ENCODE data around the gene SBK3. TPM values are rescaled to one million over a fixed set of nuclear protein-coding genes. Genes with fewer than 3 reads are reported as not detected.

SBK3 gene
- polyA plus RNA-seq, 1 of the 3 experiments (the other 2 are of a cell fraction) = 0.03 TPM

DNA sequence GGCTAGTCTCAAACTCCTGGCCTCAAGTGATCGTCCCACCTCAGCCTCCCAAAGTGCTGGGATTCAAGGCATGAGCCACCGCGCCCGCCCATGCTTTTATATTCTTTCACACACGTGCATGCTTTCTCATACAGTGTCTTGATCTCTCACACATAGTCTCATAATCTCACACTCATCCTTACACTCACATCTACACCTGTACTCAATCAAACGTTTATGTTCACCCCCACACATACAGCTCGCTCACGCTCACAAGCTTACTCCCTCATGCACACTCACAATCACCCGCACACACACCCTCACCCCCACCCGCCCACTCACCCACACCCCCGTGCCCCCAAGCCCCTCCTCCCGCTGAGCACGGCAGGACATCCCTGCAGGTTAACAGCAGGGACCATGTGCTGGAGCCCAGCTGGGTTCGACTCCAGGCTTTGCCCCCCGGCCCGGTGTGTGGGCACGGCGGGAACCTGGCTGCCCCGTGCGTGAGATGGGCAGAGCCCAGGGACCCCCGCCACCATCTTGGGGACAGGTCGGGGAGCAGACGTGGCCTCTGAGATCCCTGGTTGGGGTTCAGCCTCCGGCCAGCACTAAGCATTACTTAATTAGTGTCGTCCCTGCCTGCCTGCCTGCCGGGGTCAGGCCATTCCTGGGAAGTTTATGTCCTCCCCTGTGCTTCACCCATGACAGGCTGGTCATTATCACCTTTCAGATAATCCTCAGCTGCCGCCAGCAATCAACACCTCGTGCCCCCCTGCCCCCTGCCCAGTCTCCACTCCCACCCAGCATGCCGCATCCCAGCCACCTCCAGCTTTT, 19.8 kb downstream of the SBK3 start:
- Histone ChIP-seq H3K27ac (ENCODE audit: low read depth in 2 of 2, low read length in 1 of 2) (no peak overlapping the region; a peak in 1 of 4 replicates), H3K4me2 (no peak overlapping the region), H3K4me3 (ENCODE audit: low read depth in 2 of 2, low read length in 1 of 2) (no peak overlapping the region), H3K4me1 (ENCODE audit: control insufficient read depth in 1 of 2, insufficient read depth in 2 of 2, low read depth in 1 of 2, low read length in 1 of 2) (peaks cover 0 to 40% of the 10 kb centered on the region in 2 experiments; a peak in 1 of 4 replicates), H3K9me2 (no peaks in the 10 kb centered on the region), H3K9ac (no peak overlapping the region), H3K36me3 (replicated peaks in 1 of 2; ENCODE audit: control insufficient read depth in 1 of 2, insufficient read depth in 2 of 2, low read length in 1 of 2) (no peaks in the 10 kb centered on the region), H4K20me1 (ENCODE audit: insufficient read depth) (no peaks in the 10 kb centered on the region), H3K9me3 (no peaks in the 10 kb centered on the region), H3K27me3 (ENCODE audit: insufficient read depth) (no peaks in the 10 kb centered on the region), H3K79me2 (ENCODE audit: insufficient read depth) (no peaks in the 10 kb centered on the region), H2AFZ (ENCODE audit: low read depth) (no peak overlapping the region), H3F3A (replicated peaks; ENCODE audit: insufficient read depth) (peaks cover under 1% of the 10 kb centered on the region)
- 63% methylated on average over 19 of the region's 29 CpGs for WGBS (ENCODE audit: low lambda C conversion rate)
- POLR2A ChIA-PET = interaction anchor here (0.6 kb wide), 1 partner anchor 50 kb away, joined by 3 read pairs; no protein-coding TSS in a partner anchor
- CTCF ChIA-PET = interaction anchor here (1.3 to 1.5 kb wide), 4 partner anchors 9 to 108 kb away, joined by 5 to 7 read pairs (median 6); partner anchors contain the start of gene ZNF865
- no peak for DNase-seq
- no peak for TF ChIP-seq EP300 (IDR thresholded peaks at IDR 0.05; ENCODE audit: borderline replicate concordance in 1 of 2, low read depth in 1 of 2, low read length in 1 of 2)
- TF ChIP-seq, protein P1, sequence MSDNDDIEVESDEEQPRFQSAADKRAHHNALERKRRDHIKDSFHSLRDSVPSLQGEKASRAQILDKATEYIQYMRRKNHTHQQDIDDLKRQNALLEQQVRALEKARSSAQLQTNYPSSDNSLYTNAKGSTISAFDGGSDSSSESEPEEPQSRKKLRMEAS (IDR thresholded peaks at IDR 0.05; ENCODE audit: low read depth) = no peak
- no peak for TF ChIP-seq RXRA (IDR thresholded peaks at IDR 0.05; ENCODE audit: borderline replicate concordance, low read depth)
- no peak for TF ChIP-seq NRF1 (IDR thresholded peaks at IDR 0.05; ENCODE audit: low read depth, low read length)
- TF ChIP-seq, protein P2, sequence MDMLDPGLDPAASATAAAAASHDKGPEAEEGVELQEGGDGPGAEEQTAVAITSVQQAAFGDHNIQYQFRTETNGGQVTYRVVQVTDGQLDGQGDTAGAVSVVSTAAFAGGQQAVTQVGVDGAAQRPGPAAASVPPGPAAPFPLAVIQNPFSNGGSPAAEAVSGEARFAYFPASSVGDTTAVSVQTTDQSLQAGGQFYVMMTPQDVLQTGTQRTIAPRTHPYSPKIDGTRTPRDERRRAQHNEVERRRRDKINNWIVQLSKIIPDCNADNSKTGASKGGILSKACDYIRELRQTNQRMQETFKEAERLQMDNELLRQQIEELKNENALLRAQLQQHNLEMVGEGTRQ (IDR thresholded peaks at IDR 0.05; ENCODE audit: borderline replicate concordance, low read depth, low read length) = no peak
- no peak for TF ChIP-seq RFX5 (IDR thresholded peaks at IDR 0.05; ENCODE audit: low read length)
- TF ChIP-seq, protein P3, sequence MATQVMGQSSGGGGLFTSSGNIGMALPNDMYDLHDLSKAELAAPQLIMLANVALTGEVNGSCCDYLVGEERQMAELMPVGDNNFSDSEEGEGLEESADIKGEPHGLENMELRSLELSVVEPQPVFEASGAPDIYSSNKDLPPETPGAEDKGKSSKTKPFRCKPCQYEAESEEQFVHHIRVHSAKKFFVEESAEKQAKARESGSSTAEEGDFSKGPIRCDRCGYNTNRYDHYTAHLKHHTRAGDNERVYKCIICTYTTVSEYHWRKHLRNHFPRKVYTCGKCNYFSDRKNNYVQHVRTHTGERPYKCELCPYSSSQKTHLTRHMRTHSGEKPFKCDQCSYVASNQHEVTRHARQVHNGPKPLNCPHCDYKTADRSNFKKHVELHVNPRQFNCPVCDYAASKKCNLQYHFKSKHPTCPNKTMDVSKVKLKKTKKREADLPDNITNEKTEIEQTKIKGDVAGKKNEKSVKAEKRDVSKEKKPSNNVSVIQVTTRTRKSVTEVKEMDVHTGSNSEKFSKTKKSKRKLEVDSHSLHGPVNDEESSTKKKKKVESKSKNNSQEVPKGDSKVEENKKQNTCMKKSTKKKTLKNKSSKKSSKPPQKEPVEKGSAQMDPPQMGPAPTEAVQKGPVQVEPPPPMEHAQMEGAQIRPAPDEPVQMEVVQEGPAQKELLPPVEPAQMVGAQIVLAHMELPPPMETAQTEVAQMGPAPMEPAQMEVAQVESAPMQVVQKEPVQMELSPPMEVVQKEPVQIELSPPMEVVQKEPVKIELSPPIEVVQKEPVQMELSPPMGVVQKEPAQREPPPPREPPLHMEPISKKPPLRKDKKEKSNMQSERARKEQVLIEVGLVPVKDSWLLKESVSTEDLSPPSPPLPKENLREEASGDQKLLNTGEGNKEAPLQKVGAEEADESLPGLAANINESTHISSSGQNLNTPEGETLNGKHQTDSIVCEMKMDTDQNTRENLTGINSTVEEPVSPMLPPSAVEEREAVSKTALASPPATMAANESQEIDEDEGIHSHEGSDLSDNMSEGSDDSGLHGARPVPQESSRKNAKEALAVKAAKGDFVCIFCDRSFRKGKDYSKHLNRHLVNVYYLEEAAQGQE (IDR thresholded peaks at IDR 0.05; ENCODE audit: low read depth, low read length) = no peak
- no peak for TF ChIP-seq SMC3 (IDR thresholded peaks at IDR 0.05; ENCODE audit: low read depth, low read length)

DNA sequence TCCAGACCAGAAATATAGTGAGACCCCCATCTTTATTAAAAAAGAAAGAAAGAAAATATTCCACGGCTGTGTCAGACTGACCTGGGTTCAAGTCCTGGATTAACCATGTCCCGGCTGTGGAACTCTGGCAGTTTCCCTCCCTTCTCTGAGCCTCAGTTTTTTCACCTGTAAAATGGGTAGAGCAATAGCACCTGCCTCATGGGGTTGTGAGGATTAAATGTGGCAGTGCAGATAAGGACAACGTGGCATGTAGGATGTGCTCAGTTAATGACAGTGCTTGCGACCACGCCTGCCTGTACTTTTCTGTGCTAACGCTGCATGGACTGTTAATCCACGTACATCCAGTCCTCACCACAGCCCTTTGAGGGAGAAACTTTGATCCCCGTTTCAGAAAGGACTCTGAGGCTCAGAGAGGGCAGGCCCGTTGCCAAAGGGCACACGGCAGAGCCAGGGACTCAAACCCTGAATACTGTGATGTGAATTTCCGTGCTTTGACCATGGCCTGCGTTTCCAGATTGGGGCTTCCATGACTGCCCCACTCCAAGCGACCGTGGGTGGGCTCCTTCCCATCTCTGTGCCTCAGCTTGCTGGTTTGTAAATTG, 24.6 kb downstream of the SBK3 start:
- POLR2A ChIA-PET = no interaction called here
- no peaks in the 10 kb centered on the region for H3K79me2 ChIP-seq (ENCODE audit: insufficient read depth)
- peak overlapping the region in 1 of 2 experiments; percentile 37; a peak in 1 of 4 replicates for H3K27ac ChIP-seq (ENCODE audit: low read depth in 2 of 2, low read length in 1 of 2)
- no peak for DNase-seq
- no peaks in the 10 kb centered on the region for H3K27me3 ChIP-seq (ENCODE audit: insufficient read depth)
- no peaks in the 10 kb centered on the region for H3K9me2 ChIP-seq
- TF ChIP-seq, protein P3 (IDR thresholded peaks at IDR 0.05; ENCODE audit: low read depth, low read length) = no peak
- TF ChIP-seq, protein P2 (IDR thresholded peaks at IDR 0.05; ENCODE audit: borderline replicate concordance, low read depth, low read length) = no peak
- TF ChIP-seq ELF1 (IDR thresholded peaks at IDR 0.05) (no peak), NFIC (IDR thresholded peaks at IDR 0.05; ENCODE audit: borderline replicate concordance) (no peak)
- H3K9ac ChIP-seq = no peak overlapping the region
- H3K4me1 ChIP-seq (ENCODE audit: control insufficient read depth in 1 of 2, insufficient read depth in 2 of 2, low read depth in 1 of 2, low read length in 1 of 2) = peaks cover 0 to 16% of the 10 kb centered on the region in 2 experiments; a peak in 1 of 4 replicates
- CTCF ChIA-PET = interaction anchor here (0.8 to 1.3 kb wide), 4 partner anchors 16 to 360 kb away, joined by 3 to 4 read pairs (median 3); no protein-coding TSS in a partner anchor
- no peaks in the 10 kb centered on the region for H4K20me1 ChIP-seq (ENCODE audit: insufficient read depth)
- no peak overlapping the region for H3K4me3 ChIP-seq (ENCODE audit: low read depth in 2 of 2, low read length in 1 of 2)
- H3K36me3 ChIP-seq (replicated peaks in 1 of 2; ENCODE audit: control insufficient read depth in 1 of 2, insufficient read depth in 2 of 2, low read length in 1 of 2) = no peaks in the 10 kb centered on the region
- H3F3A ChIP-seq (replicated peaks; ENCODE audit: insufficient read depth) = peaks cover 4% of the 10 kb centered on the region
- no peaks in the 10 kb centered on the region for H3K9me3 ChIP-seq
- 87% methylated on average over 10 of the region's 14 CpGs for WGBS (ENCODE audit: low lambda C conversion rate)
- H3K4me2 ChIP-seq = no peak overlapping the region
- no peak overlapping the region for H2AFZ ChIP-seq (ENCODE audit: low read depth)
